NCI-H1092 treated with DMSO at 0.1 percent for 48 hours (cell line): ENCODE results near the gene OSGIN1.

Source experiments
- DNase-seq: peaks from one replicate; lab custom pipeline; 2025; lab: John Stamatoyannopoulos, UW

The OSGIN1 gene

DNA sequence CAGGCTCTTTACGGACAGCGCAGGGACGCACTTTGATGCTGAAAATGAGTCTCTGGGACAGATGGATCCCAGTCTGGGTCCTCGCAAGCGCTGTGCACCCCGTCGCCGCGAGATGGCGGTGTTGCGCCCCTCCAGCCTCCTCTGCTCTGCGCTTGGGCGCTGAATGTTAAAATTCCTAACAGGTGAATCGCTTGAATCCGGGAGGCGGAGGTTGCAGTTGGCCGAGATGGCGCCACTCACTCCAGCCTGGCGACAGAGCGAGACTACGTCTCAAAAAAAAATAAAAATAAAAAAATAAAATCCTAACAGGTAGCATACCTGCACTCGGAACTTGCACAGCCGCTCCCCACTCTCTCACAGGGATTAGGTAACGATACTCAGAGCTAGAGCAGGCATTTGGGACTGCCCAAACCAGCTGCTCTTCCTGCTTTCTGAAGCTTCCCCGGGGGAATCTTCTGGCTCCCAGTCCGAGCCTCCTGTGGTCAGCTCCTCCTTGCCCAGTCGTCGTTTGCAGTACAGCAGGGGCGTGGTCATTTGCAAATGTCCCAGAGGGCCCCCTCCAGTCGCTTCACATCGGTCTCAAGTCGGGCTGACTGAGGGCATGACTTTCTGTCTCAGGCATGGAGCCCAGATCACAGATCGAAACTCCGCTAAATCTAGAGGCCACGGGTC lies 26.2 kb upstream of the OSGIN1 start:
- DNase-seq = peak; percentile 19

DNA sequence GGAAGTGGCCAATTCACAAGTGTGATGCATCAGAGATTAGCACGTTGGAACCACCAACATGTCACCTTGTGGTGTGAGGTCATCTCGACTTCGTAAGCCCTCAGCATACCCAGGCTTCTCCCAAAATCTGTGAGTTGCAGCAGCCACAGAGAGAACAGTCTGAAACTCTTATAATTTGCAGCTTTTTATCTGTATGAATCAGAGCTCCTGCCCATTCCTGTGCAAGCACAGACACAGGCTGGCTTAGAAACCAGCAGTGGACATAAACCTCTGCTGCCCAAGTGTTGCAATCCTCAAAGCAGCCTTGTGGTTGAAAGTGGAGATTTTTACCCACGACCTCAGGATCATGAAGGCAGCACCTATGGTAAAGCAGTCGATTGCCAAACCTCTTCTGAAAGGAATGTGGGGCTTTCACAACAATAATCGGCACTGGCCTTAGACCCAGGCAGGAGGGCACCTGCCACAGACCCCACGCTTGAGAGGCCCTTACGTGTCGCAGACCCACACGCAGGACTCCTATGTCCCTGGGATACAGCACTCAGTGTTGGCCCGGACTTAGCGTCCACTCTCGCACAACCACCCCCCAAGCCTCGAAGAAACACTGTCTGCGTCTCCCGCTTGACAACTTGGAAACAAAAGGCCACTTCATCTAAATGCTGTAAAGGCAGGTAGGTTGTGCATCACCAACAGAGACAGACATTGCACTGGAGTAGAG lies 24.5 kb upstream of the OSGIN1 start:
- no peak for DNase-seq

GRCh38 chr16:83929811-83930555 lies 23.1 kb upstream of the OSGIN1 start:
- no peak for DNase-seq

- no peak for DNase-seq
Observed at GRCh38 chr16:83930730-83931500, 22.1 kb upstream of the OSGIN1 start.

DNA sequence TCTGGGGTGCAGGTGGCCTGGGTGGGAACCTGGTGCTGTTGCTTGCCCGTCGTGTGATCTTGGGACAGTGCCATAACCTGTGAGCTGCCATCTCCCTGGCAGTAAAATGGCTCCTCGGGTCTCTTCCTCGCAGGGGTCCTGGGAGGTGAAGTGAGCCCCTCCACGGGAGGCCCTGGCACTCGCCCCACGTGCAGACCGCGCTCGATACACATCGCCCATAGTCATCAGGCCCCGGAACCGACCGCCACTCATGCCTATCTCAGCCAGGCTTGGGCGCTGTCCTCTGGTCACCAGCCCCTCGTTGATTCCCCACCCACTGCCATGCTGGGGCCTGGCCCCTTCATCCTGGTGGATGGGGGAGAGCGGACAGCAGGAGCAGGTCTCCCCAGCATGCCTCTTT lies 21.5 kb upstream of the OSGIN1 start:
- no peak for DNase-seq

DNA sequence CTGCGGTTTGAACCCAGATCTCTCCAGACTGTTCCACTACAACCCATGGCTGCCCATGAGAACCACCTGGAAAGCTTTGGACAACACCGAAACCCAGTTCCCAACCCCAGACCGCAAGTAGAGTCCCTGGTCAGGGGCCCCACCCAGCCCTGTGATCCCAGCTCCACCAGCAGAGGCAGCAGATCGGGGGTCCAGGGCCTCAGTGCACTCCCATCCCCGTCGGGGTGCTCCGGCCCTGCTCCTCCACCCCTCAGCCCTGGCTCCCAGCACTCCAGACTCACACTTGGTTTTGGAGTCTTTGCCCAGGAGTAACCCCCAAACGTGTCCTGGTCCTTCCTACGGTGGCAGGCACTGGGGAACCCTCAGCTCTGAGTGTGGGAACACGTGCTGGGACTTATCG lies 20.7 kb upstream of the OSGIN1 start:
- no peak for DNase-seq

GRCh38 chr16:83932955-83933673 lies 19.9 kb upstream of the OSGIN1 start:
- DNase-seq = no peak

GRCh38 chr16:83933885-83934683 lies 19.0 kb upstream of the OSGIN1 start:
- DNase-seq = no peak

- DNase-seq = no peak
Observed at GRCh38 chr16:83934684-83934977, 18.4 kb upstream of the OSGIN1 start.

GRCh38 chr16:83935005-83935857 lies 17.8 kb upstream of the OSGIN1 start:
- DNase-seq = no peak

- no peak for DNase-seq
Observed at GRCh38 chr16:83935858-83936255, 17.2 kb upstream of the OSGIN1 start.

- no peak for DNase-seq
Observed at GRCh38 chr16:83936581-83937165, 16.4 kb upstream of the OSGIN1 start.

DNA sequence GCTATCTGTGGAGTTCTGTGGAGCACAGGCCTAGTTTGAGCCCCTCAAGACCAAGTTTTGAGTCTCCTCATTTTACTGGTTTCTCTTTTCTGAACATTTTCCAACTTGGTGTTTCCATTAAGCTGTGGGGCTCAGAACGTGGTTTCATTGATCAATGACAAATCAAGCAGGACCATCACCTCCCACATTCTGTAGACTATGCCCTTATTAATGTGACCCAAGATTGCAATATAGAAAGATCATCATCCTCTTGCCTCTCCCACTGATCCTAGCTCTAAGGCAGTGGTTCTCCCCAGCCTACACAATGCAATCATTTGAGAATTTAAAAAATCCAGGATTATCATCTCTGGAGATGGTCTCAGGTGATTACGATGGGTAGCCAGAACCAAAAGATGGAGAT lies 15.8 kb upstream of the OSGIN1 start:
- no peak for DNase-seq

GRCh38 chr16:83937922-83938885 lies 14.8 kb upstream of the OSGIN1 start:
- DNase-seq = no peak

DNA sequence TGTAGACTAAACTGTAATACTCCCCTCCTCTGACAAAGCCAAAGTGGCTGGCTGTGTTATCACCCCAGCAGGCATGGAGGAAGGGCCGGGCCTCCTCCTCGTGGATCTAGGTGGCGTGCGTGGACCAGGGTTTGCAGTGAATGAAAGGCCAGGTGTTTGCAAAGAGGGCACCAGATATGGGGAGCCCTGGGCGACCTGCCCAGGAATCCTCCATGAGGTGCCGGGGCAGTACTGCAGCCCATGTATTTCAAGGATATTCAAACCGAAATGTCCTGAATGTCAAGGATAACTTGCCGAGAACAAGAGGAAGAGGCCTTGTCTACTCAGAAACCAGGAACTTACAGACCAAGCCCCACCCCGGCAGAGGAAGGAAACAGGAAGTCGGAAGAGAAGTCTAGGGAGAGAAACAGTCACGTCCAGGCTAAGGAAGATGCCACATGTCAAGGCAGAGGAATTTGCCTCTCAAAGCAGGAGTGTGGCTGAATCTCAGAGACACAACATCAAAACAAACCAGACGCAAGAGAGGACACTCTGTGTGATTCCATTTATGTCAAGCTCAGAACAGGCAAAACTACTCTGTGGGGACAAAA lies 13.7 kb upstream of the OSGIN1 start:
- DNase-seq = no peak

- DNase-seq = no peak
Observed at GRCh38 chr16:83940119-83940518, 12.9 kb upstream of the OSGIN1 start.

GRCh38 chr16:83940630-83941378 lies 12.2 kb upstream of the OSGIN1 start:
- DNase-seq = peak; percentile 36
